Activated CD4-positive, alpha-beta T cell treated with anti-CD3 and anti-CD28 coated beads for 1 hour (primary cell): ENCODE measurements around the gene TOR1B.

Source experiments
- DNase-seq: peaks from one replicate; pipeline ENCODE4 v3.0.0-alpha.2; 2020

Gene TOR1B

GRCh38 chr9:129815278-129815677 lies 12.3 kb downstream of the TOR1B start:
- DNase-seq: no peak

DNA sequence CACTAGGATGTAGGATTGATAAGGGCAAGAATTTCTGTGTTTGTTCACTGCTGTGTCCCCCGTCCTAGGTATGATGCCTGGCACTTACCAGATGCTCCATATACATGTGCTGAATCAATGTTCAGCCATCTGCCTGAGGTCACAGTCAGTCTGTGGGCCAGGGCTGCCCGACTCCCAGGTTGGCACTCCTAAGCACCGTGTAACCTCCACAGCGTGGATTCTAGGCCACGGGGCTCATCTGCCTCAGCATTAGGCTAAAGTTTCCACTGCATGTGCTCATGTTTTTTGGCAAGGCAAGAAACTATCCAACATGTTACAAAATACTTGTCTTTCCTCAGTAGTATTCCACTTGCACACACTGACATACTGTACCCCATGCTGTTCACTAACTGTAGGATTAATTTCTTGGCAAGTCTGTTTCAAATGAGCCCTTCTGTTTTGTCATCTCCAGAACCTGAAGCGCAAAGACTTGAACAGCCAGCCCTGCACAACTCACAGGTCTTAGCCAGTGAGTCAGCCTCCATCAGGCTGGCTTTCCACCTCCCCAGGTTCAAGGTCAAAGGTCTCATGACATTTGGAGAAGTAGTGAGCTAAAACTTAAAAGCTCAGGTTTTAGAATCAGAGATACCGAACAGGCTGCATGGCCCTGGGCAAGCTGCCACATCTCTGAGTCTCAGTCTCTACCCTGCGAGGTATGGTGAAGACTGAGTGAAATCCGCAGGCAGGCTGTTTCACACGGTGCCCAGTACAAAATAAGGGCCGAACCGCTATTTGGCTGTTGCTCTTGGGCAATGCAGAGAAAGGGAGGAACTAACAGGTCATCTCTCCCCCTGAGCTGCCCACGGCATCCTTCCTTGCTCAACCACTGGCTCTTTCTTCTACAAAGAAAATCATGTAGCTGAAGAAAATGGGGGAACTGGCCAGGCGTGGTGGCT lies 13.8 kb downstream of the TOR1B start:
- no peak for DNase-seq

DNA sequence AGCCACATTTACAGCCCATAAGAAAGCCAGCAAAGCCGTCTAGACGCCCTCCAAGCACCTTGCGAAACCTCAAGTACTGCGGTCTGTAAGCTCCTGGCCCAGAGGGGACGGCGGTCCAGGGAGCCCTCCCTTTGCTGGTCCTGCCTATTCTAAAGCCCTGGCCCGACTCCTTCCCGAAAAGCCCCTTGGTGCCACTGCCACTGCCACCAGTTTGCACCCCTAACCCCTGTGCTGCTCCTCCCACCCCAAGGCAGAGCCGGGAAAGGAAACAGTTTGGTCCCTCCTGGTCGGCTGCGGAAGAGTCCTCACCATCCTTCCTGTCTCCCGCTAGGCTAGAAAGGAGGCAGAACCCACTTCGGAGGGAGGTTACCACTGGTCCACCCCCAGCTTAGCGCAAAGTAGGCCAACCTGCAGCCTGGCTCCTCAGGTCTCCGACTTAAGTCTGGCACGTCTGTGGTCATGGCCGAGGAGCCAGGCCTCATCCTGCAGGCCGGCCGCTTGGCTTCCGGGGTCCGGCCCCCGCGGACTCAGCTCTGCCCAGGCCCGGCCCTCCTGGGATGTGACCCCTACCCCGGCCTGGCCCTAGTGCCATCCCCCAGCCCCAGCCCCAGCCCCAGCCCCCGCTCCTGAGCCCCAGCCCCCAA lies 20.0 kb downstream of the TOR1B start:
- no peak for DNase-seq

- DNase-seq: no peak
Measured at GRCh38 chr9:129823542-129823934, 20.6 kb downstream of the TOR1B start.

- peak; percentile 85 for DNase-seq
Measured at GRCh38 chr9:129823935-129824601, 21.1 kb downstream of the TOR1B start, which contains the start of gene TOR1A. Gene TOR1A, minus strand, starts transcription at chr9:129824136. Its CDS starts 51 bp downstream, at chr9:129824085.

- DNase-seq: no peak
Measured at GRCh38 chr9:129826344-129826743, 23.4 kb downstream of the TOR1B start.

DNA sequence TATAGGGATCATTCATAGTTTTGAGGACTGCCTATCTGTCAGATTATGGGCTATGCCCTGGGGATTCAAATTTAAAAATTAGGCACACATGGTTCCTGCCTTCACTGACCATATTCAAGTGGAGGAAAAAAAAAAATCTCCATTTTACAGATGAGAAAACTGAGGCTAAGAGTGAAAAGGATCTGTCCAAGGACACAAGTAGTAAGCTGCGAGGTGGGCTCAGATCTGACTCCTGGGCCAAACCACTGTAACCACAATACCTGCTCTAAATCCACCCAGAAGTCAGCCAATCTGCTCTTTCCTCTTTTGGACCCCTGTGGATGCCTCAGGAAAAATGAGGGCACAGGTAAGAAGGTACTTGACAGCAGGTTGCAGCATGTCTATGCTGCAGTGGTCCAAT lies 23.8 kb downstream of the TOR1B start:
- DNase-seq: no peak

GRCh38 chr9:129828051-129828450 lies 25.1 kb downstream of the TOR1B start:
- DNase-seq: no peak

GRCh38 chr9:129828969-129829368 lies 26.0 kb downstream of the TOR1B start:
- no peak for DNase-seq

- no peak for DNase-seq
Measured at GRCh38 chr9:129832982-129833381, 30.0 kb downstream of the TOR1B start.

- DNase-seq: peak; percentile 23
Measured at GRCh38 chr9:129834489-129835127, 31.6 kb downstream of the TOR1B start.

DNA sequence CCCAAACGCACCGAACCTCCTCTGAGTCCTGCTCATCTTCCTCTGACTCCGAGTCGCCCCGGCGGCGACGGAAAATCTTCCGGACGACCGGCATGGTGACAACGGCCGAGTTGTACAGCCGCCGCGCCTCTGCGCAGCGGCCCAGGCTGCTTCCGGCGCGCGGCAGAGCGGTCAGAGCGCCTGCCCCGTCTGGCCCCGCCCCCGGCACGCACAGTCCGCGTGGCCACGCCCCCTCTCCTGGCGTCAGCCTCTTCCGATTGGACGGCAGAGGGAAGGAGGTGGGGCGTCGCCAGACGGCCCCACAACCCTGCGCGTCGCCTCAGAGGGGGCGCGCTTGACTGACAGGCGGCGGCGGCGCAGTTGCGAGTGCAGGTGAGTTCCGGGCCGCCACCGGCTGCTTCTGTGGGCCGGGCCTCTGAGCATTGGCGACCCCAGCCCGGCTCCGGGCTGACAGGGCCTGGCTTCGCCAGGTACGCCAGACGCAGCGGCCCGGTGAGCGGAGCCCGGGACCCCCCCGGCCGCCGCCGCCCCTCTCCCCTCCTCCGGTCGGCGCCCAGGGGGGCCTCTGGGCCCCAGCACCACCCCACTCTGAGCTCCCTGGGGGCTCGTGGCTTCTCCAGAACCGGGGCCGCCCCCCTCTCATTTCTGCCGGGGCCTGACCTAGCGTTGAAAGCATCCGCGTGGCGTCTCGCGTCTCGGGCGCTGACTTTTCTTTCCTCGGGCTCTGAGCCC lies 32.3 kb downstream of the TOR1B start, which contains the start of the genes C9orf78 and USP20:
Gene C9orf78, minus strand, starts transcription at position 148 of the 732 bp plus-strand sequence. Its CDS starts 54 bp downstream, at position 94.
Gene USP20, plus strand, starts transcription at position 331 of the 732 bp plus-strand sequence. CDS start 17,098 bp downstream, outside the sequence.
- DNase-seq: peak; percentile 95

DNA sequence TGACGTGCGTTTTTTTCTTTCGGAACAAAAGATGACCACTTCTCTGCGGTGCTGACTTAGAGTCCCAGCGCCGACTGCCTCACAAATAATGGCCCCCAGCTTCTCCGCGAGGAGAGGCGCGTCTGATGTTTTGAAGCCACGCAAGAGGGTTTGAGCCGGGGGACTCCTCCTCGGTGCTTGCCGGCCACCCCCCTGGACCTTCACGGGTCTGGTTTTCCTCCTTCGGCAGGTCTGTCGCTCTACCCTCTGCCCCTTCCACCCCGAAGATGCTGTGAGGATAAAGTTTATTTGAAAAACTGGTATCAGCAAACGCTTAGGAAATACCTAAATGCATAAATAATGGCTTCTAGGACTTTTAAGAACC lies 32.9 kb downstream of the TOR1B start:
- no peak for DNase-seq

DNA sequence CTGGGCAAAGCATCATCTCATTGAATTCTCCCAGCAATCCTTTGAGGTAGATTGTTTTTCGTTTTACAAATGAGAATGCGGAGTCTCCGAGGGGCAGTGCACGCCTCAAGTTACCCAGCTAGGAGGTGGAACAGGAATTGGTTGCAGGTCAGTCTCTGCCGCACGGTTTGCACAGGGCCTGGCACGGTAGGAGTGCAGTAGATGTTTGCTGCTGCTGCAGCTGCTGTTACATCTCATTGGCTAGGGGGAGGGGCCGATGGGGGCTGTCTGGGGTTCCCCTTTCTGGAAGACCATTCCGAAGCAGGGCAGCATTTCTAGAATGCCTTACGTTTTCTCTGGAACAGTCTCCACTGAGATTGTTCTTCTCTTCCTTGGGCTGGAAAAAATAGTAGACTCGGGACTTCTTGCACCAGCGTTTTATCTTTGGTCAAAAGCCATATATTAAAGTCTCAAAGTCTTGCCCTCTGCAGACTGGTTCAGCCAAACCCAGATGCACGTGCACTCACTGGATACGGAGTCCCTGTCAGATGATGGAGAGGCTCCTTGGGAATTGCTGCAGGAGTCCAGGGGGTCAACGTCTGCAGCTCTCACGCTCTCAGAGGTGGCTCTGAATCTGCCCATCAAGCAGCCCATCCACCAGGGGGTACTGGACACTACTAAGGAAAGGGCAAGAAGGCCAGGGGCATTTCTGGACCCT lies 33.5 kb downstream of the TOR1B start:
- peak; percentile 26 for DNase-seq

GRCh38 chr9:129838707-129839259 lies 35.8 kb downstream of the TOR1B start:
- DNase-seq: no peak

GRCh38 chr9:129839324-129840023 lies 36.5 kb downstream of the TOR1B start:
- DNase-seq: no peak

DNA sequence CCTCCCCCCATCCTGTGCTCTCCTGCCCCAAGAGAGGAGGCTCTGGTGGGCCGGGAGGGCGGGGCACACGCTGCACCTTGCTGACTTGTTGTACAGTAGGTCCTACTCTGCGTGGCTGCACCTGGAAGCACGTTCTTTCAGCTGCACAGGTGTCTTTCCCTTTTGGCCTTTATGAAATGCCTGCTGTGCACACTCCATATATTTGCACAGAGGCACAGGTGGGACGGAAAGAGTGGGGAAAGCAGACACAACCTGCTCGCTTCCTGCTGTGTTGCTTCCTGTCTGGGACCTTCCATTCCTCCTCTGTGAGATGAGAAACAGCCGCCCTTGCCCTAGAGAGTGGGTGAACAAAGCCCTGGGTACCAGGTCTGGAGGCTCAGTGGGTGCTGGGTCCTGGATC lies 37.0 kb downstream of the TOR1B start:
- DNase-seq: no peak

DNA sequence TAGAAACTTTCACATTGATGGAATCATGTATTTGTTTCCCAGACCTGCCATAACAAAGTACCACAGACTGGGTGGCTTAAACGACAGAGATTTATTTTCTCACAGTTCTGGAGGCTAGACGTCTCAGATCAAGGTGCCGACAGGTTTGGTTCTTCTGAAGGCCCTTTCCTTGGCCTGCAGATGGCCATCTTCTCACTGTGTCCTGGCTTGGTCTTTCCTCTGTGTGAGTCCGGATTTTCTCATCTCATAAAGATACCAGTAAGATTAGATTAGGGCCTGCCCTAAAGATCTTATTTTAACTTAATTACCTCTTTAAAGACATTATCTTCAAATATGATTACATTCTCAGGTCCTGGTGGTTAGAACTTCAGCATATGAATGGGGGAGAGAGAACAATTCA lies 38.1 kb downstream of the TOR1B start:
- DNase-seq: no peak

- no peak for DNase-seq
Measured at GRCh38 chr9:129845373-129845772, 42.4 kb downstream of the TOR1B start.

DNA sequence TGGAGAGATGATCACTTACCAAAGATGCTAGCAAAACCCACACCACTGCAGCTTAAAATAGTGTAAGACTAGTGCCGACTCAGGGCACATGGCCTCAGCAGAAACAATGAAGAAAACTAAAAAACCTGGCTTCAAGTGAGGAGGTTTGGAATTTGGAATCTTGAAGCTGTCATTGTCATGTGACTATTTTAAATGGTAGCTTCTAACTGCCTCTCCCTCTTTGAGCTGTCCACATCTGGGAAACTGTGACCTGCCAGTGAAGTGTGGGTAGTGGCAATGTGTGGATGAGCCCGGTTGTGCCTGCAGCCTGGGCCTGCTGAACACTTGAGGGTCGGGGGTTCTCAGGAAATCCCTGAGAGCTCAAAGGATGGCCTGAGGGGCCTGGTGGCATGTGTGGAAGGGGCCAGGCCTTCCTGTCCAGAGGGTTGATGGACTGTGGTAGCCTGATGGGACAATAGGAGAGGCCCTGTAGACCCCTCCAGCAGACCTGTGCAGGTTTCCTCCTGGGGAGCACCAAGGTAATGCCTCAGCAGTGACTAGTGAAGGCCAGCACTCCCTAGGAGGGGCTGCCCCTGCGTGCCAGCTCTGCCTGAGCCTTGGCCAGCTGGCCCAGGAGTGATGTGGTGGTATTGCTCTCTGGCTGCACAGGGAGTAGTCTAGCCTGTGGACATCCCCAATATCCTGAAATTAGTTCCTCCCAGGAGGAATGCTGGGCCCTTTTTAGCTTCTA lies 45.9 kb downstream of the TOR1B start:
- DNase-seq: no peak
